H9 (cell line): ENCODE measurements around the gene NEK7. TPM values are rescaled to one million over a fixed set of nuclear protein-coding genes. Genes with fewer than 3 reads are reported as not detected.

Experiments
- DNase-seq: peaks from one replicate; pipeline ENCODE4 v3.0.0-alpha.2; 2017
- H2AFZ ChIP-seq: one replicate; pipeline ENCODE4 v1.6.1; 2013; ENCODE audit warnings: mild to moderate bottlenecking, low read length, control low read depth, moderate library complexity
- H2AK5ac ChIP-seq: 2 replicates; pipeline ENCODE4 v1.6.1; 2013; ENCODE audit warnings: low read length, control low read depth, mixed read lengths; ENCODE audit not compliant: insufficient read length
- H2BK120ac ChIP-seq: one replicate; pipeline ENCODE4 v1.6.1; 2013; ENCODE audit warnings: low read depth, mild to moderate bottlenecking, low read length, control low read depth, inconsistent platforms; ENCODE audit not compliant: poor library complexity, severe bottlenecking
- H2BK12ac ChIP-seq: 2 replicates; pipeline ENCODE4 v1.6.1; 2013; ENCODE audit warnings: low read length, control low read depth, mixed read lengths, low read depth; ENCODE audit not compliant: insufficient read length
- H2BK15ac ChIP-seq: 2 replicates; pipeline ENCODE4 v1.6.1; 2013; ENCODE audit warnings: low read depth, low read length, control low read depth
- H2BK20ac ChIP-seq: one replicate; pipeline ENCODE4 v1.6.1; 2013; ENCODE audit warnings: low read depth, mild to moderate bottlenecking, low read length, control low read depth, inconsistent platforms; ENCODE audit not compliant: poor library complexity, severe bottlenecking
- H2BK5ac ChIP-seq: 2 replicates; pipeline ENCODE4 v1.6.1; 2013; ENCODE audit warnings: low read length, control low read depth, mixed read lengths; ENCODE audit not compliant: insufficient read length
- H3K14ac ChIP-seq: 2 replicates; pipeline ENCODE4 v1.6.1; 2013; ENCODE audit warnings: low read length, control low read depth; ENCODE audit not compliant: insufficient read depth
- H3K18ac ChIP-seq: 2 replicates; pipeline ENCODE4 v1.6.1; 2013; ENCODE audit warnings: low read depth, mild to moderate bottlenecking, mixed read lengths, low read length, control low read depth; ENCODE audit not compliant: insufficient read length
- H3K23ac ChIP-seq: 2 replicates; pipeline ENCODE4 v1.6.1; 2013; ENCODE audit warnings: low read length, control low read depth, mixed read lengths, low read depth; ENCODE audit not compliant: insufficient read length
- H3K23me2 ChIP-seq: 2 replicates; pipeline ENCODE4 v1.6.1; 2013; ENCODE audit warnings: low read depth, mild to moderate bottlenecking, mixed read lengths, low read length, control low read depth; ENCODE audit not compliant: insufficient read length, poor library complexity, severe bottlenecking
- H3K27ac ChIP-seq: 2 replicates; pipeline ENCODE4 v1.5.1; 2013; ENCODE audit warnings: low read length, control low read depth, mixed read lengths, low read depth; ENCODE audit not compliant: insufficient read length
- H3K27me3 ChIP-seq: 2 replicates; pipeline ENCODE4 v1.6.1; 2013; ENCODE audit warnings: low read length, control low read depth, inconsistent platforms; ENCODE audit not compliant: insufficient read depth
- H3K4ac ChIP-seq: 2 replicates; pipeline ENCODE4 v1.6.1; 2013; ENCODE audit warnings: low read depth, mild to moderate bottlenecking, control low read depth, inconsistent platforms, low read length, moderate library complexity
- H3K4me1 ChIP-seq: 2 replicates; pipeline ENCODE4 v1.6.1; 2013; ENCODE audit warnings: low read length, control low read depth, inconsistent platforms; ENCODE audit not compliant: insufficient read depth
- H3K4me2 ChIP-seq: 2 replicates; pipeline ENCODE4 v1.6.1; 2013; ENCODE audit warnings: low read length, control low read depth, mixed read lengths; ENCODE audit not compliant: insufficient read length, insufficient read depth
- H3K56ac ChIP-seq: 2 replicates; pipeline ENCODE4 v1.6.1; 2013; ENCODE audit warnings: low read depth, mild to moderate bottlenecking, mixed read lengths, low read length, control low read depth; ENCODE audit not compliant: insufficient read length
- H3K79me1 ChIP-seq: 2 replicates; pipeline ENCODE4 v1.6.1; 2013; ENCODE audit warnings: low read depth, mild to moderate bottlenecking, moderate library complexity, low read length, control low read depth, inconsistent platforms; ENCODE audit not compliant: insufficient read depth, poor library complexity, severe bottlenecking
- H3K79me2 ChIP-seq: 2 replicates; pipeline ENCODE4 v1.6.1; 2013; ENCODE audit warnings: low read length, control low read depth, inconsistent platforms; ENCODE audit not compliant: insufficient read depth
- H3K9ac ChIP-seq: 2 replicates; pipeline ENCODE4 v1.6.1; 2013; ENCODE audit warnings: low read length, control low read depth, mixed read lengths; ENCODE audit not compliant: insufficient read length; ENCODE audit errors: extremely low read depth
- H3K9me3 ChIP-seq: one replicate; pipeline ENCODE4 v1.6.1; 2013; ENCODE audit warnings: low read depth, low read length, inconsistent platforms; ENCODE audit not compliant: control insufficient read depth
- H3T11ph ChIP-seq: one replicate; pipeline ENCODE4 v1.6.1; 2013; ENCODE audit warnings: mild to moderate bottlenecking, low read length, control low read depth, inconsistent platforms
- H4K20me1 ChIP-seq: one replicate; pipeline ENCODE4 v1.6.1; 2013; ENCODE audit not compliant: control insufficient read depth, insufficient read length, insufficient read depth
- H4K5ac ChIP-seq: 2 replicates; pipeline ENCODE4 v1.6.1; 2013; ENCODE audit warnings: low read depth, mild to moderate bottlenecking, mixed read lengths, low read length, control low read depth; ENCODE audit not compliant: insufficient read length
- H4K8ac ChIP-seq: replicated peaks from 2 replicates; pipeline ENCODE4 v1.6.1; 2013; ENCODE audit warnings: low read length, control low read depth, mixed read lengths, low read depth; ENCODE audit not compliant: insufficient read length
- H4K91ac ChIP-seq: 2 replicates; pipeline ENCODE4 v1.6.1; 2013; ENCODE audit warnings: low read depth, mild to moderate bottlenecking, moderate library complexity, mixed read lengths, low read length, control low read depth; ENCODE audit not compliant: insufficient read length
- H3K27ac Mint-ChIP-seq, 3 experiments: 2 replicates in 2 of 3; 3 replicates in 1 of 3; pipeline ENCODE4 v1.8.0; 2020 to 2021; ENCODE audit warnings: mixed read lengths in 3 of 3, mild to moderate bottlenecking in 1 of 3, moderate library complexity in 1 of 3
- H3K27me3 Mint-ChIP-seq: 2 replicates; pipeline ENCODE4 v1.8.0; 2021; ENCODE audit warnings: low read depth, mild to moderate bottlenecking, moderate library complexity, mixed read lengths
- H3K36me3 Mint-ChIP-seq, 3 experiments: 2 replicates in 2 of 3; 3 replicates in 1 of 3; pipeline ENCODE4 v1.8.0; 2020 to 2021; ENCODE audit warnings: low read depth in 3 of 3, mixed read lengths in 3 of 3; ENCODE audit not compliant: insufficient read depth in 1 of 3
- H3K4me1 Mint-ChIP-seq, 2 experiments: 2 replicates each; pipeline ENCODE4 v1.8.0; 2020; ENCODE audit warnings: mixed read lengths in 2 of 2
- H3K4me3 Mint-ChIP-seq, 2 experiments: 2 replicates in 1 of 2; 3 replicates in 1 of 2; pipeline ENCODE4 v1.8.0; 2020 to 2021; ENCODE audit warnings: mild to moderate bottlenecking in 2 of 2, mixed read lengths in 2 of 2, moderate library complexity in 1 of 2
- H3K9me3 Mint-ChIP-seq, 2 experiments: 2 replicates in 1 of 2; 3 replicates in 1 of 2; pipeline ENCODE4 v1.8.0; 2020; ENCODE audit warnings: mild to moderate bottlenecking in 2 of 2, mixed read lengths in 2 of 2, moderate library complexity in 1 of 2
- CTCF ChIP-seq: fragments of 200-600 bp; sonication (generic); conservative IDR thresholded peaks from 3 replicates; pipeline ENCODE4 v1.8.0; 2021; ENCODE audit warnings: antibody characterized with exemption, mild to moderate bottlenecking
- WGBS: extraction: QIAGEN DNeasy Blood & Tissue Kit; methylation state at CpG from one replicate; pipeline ENCODE4 v1.1.7; 2013; ENCODE audit warnings: missing lambda C conversion rate, low lambda C conversion rate, mixed read lengths; ENCODE audit not compliant: insufficient read length; ENCODE audit errors: extremely low coverage; 5-methylcytosine and 5-hydroxymethylcytosine counted together
- total RNA-seq: library from RNA; stranded (reverse); gene quantifications from 2 replicates; pipeline ENCODE4 v1.2.1, GENCODE V29; 2021

The NEK7 gene
- total RNA-seq, 1 experiment from 2014 or later: 9.6 TPM

- H3K79me1 ChIP-seq: no peaks in the 10 kb centered on the region
- no peaks in the 10 kb centered on the region for H3K9me3 Mint-ChIP-seq
- H3K27ac ChIP-seq: no peak overlapping the region
- H4K91ac ChIP-seq: no peak overlapping the region
- no peaks in the 10 kb centered on the region for H3K23me2 ChIP-seq
- no peaks in the 10 kb centered on the region for H3K27me3 ChIP-seq
- no peak overlapping the region for H2BK12ac ChIP-seq
- no peaks in the 10 kb centered on the region for H3K27me3 Mint-ChIP-seq
- H4K8ac ChIP-seq: no peak overlapping the region
- H2BK15ac ChIP-seq: no peak overlapping the region
- no peak overlapping the region for H3K4ac ChIP-seq
- no peaks in the 10 kb centered on the region for H3K9me3 ChIP-seq
- H4K5ac ChIP-seq: no peak overlapping the region
- H2AFZ ChIP-seq: no peak overlapping the region
- H3K14ac ChIP-seq: no peak overlapping the region
- no peak overlapping the region for H2BK120ac ChIP-seq
- H3T11ph ChIP-seq: no peak overlapping the region
- no peak overlapping the region for H2AK5ac ChIP-seq
- no peak overlapping the region for H2BK20ac ChIP-seq
- TF ChIP-seq CTCF: no peak
- no peaks in the 10 kb centered on the region for H3K36me3 Mint-ChIP-seq
- no peak overlapping the region for H3K27ac Mint-ChIP-seq
- no peak for DNase-seq
- WGBS: no CpG with 5 or more reads among the region's 1 CpG
- H4K20me1 ChIP-seq: no peaks in the 10 kb centered on the region
- no peak overlapping the region for H2BK5ac ChIP-seq
- no peak overlapping the region for H3K56ac ChIP-seq
- no peak overlapping the region for H3K4me3 Mint-ChIP-seq
- no peak overlapping the region for H3K18ac ChIP-seq
- no peaks in the 10 kb centered on the region for H3K4me1 ChIP-seq
- no peak overlapping the region for H3K9ac ChIP-seq
- peaks cover 0 to 3% of the 10 kb centered on the region in 2 experiments; a peak in 3 of 4 replicates for H3K4me1 Mint-ChIP-seq
- no peak overlapping the region for H3K23ac ChIP-seq
- no peaks in the 10 kb centered on the region for H3K79me2 ChIP-seq
- no peak overlapping the region for H3K4me2 ChIP-seq
Observed at GRCh38 chr1:198276241-198276640, 119.4 kb downstream of the NEK7 start.
